Astrocyte of the cerebellum (primary cell): Measurements from ENCODE around the gene FBXO24.
A peak's percentile ranks its signal among the peaks of the same experiment; 100 is the strongest.

Source experiments
- DNase-seq: peaks from one replicate; pipeline ENCODE4 v3.0.0-alpha.2; 2011; ENCODE audit warnings: low read depth
- H3K4me3 ChIP-seq: 2 replicates; pipeline ENCODE4 v1.5.1; 2011; ENCODE audit warnings: mild to moderate bottlenecking, low read depth, low read length, moderate library complexity
- CTCF ChIP-seq: IDR thresholded peaks from 2 replicates; pipeline ENCODE4 v1.5.1; 2012; ENCODE audit warnings: low read length, low read depth, moderate library complexity, mild to moderate bottlenecking; ENCODE audit errors: missing control alignments
- in situ Hi-C: cut with HindIII; loops from 2 replicates; pipeline ENCODE4 v1.10.0; 2017; ENCODE audit warnings: low sequenced_read_pairs

FBXO24 gene

GRCh38 chr7:100609958-100610357 lies 23.8 kb downstream of the FBXO24 start:
- H3K4me3 ChIP-seq, result no peak overlapping the region
- no peak for TF ChIP-seq CTCF
- in situ Hi-C loops, result no loop called here
- no peak for DNase-seq

GRCh38 chr7:100611983-100612729 lies 26.0 kb downstream of the FBXO24 start, which contains the start of gene MOSPD3:
Gene MOSPD3, plus strand, starts transcription at chr7:100612540. Its CDS starts 252 bp downstream, at chr7:100612792.
- peak; percentile 99 for DNase-seq
- no peak for TF ChIP-seq CTCF
- H3K4me3 ChIP-seq, result peak within 1 kb of the TSS; percentile 52
- in situ Hi-C loops, result no loop called here

- peak overlapping the region; percentile 52 for H3K4me3 ChIP-seq
- in situ Hi-C loops, result no loop called here
- DNase-seq, result no peak
- peak; percentile 16 for TF ChIP-seq CTCF
These were observed 26.7 kb downstream of the FBXO24 start for GRCh38 chr7:100612730-100613390.

- H3K4me3 ChIP-seq, result peak overlapping the region; percentile 52
- no peak for DNase-seq
- in situ Hi-C loops, result no loop called here
- TF ChIP-seq CTCF, result no peak
These were observed 27.5 kb downstream of the FBXO24 start for GRCh38 chr7:100613412-100614175.

- in situ Hi-C loops, result no loop called here
- no peak for TF ChIP-seq CTCF
- DNase-seq, result no peak
- H3K4me3 ChIP-seq, result no peak overlapping the region
These were observed 28.3 kb downstream of the FBXO24 start for GRCh38 chr7:100614308-100614861.

- H3K4me3 ChIP-seq, result no peak overlapping the region
- TF ChIP-seq CTCF, result no peak
- in situ Hi-C loops, result no loop called here
- no peak for DNase-seq
These were observed 34.1 kb downstream of the FBXO24 start for GRCh38 chr7:100620239-100620638.
